Neural progenitor cell (in vitro differentiated cells): ENCODE data around the gene P2RX3.

Source experiments
- EZH2 ChIP-seq: fragments of 200-600 bp; sonication (generic); IDR thresholded peaks from 2 replicates; pipeline ENCODE4 v1.6.1; 2017; ENCODE audit warnings: antibody characterized with exemption, mild to moderate bottlenecking, moderate library complexity
- TF ChIP-seq, protein P1 (sequence below): fragments of 200-600 bp; sonication (generic); IDR thresholded peaks from 2 replicates; pipeline ENCODE4 v1.5.1; 2017; ENCODE audit warnings: antibody characterized with exemption, mild to moderate bottlenecking

DNA sequence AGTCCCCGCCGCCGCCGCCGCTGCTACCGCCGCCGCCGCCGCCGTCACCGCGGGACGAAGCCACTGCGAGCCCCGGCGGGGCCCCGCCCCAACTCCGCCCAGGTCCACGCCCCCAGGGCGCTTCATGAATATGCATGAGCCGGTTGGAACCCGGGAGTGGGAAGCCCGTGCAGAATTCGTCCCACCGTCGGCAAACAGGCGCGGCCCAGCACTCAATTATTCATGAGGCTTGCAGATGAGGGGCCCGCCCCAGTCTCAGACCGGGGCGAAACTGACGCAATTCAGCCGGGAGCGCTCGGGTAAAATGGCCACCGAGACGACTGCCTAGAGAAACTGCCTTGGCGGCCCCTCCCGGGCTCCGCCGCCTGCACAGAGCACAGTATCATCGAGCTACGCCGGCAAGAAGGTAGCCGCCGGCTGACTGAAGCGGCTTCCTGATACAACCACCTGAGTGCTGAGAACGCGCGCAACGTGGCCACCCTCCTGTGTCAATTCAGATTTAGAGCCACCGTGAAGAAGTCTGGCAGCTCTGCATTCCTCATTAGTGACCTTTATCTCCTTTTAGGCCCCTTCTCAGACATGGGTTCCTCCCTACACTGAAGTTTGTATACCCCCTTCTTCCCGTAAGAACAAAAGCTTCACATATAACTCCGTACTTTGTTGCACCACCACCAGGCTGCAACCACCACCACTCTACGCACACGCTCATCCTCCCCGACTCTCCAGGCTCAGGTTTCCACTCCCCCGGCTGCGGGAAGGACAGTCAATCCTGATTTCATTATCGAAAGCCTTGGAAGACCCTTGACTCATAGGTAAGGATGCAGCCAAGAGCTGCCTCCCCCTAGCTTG is 13.0 kb upstream of the P2RX3 start, which contains the start of gene TNKS1BP1:
- TF ChIP-seq, protein P1, sequence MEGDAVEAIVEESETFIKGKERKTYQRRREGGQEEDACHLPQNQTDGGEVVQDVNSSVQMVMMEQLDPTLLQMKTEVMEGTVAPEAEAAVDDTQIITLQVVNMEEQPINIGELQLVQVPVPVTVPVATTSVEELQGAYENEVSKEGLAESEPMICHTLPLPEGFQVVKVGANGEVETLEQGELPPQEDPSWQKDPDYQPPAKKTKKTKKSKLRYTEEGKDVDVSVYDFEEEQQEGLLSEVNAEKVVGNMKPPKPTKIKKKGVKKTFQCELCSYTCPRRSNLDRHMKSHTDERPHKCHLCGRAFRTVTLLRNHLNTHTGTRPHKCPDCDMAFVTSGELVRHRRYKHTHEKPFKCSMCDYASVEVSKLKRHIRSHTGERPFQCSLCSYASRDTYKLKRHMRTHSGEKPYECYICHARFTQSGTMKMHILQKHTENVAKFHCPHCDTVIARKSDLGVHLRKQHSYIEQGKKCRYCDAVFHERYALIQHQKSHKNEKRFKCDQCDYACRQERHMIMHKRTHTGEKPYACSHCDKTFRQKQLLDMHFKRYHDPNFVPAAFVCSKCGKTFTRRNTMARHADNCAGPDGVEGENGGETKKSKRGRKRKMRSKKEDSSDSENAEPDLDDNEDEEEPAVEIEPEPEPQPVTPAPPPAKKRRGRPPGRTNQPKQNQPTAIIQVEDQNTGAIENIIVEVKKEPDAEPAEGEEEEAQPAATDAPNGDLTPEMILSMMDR, result no peak
- no peak for TF ChIP-seq EZH2
